WTC11 (cell line): ENCODE measurements around the gene C4orf50.

ENCODE experiments used
- ATF6 ChIP-seq: sonication (generic); formaldehyde crosslinking; IDR thresholded peaks from 2 replicates; pipeline ENCODE4 v1.8.1; 2023; ENCODE audit warnings: mild to moderate bottlenecking, missing genetic modification reagents
- FOXK1 ChIP-seq: sonication (generic); formaldehyde crosslinking; IDR thresholded peaks from 2 replicates; pipeline ENCODE4 v1.8.0; 2022; ENCODE audit warnings: mild to moderate bottlenecking, moderate library complexity, missing genetic modification reagents
- NR2C2 ChIP-seq: sonication (generic); formaldehyde crosslinking; IDR thresholded peaks from 2 replicates; pipeline ENCODE4 v1.8.0; 2022; ENCODE audit warnings: mild to moderate bottlenecking, missing genetic modification reagents
- SMAD3 ChIP-seq: sonication (generic); formaldehyde crosslinking; IDR thresholded peaks from 2 replicates; pipeline ENCODE4 v1.8.0; 2022; ENCODE audit warnings: missing genetic modification reagents, mild to moderate bottlenecking, borderline replicate concordance
- SP1 ChIP-seq: sonication (generic); formaldehyde crosslinking; conservative IDR thresholded peaks from 2 replicates; pipeline ENCODE4 v1.8.1; 2022; ENCODE audit warnings: missing genetic modification reagents
- ZNF263 ChIP-seq: sonication (generic); formaldehyde crosslinking; IDR thresholded peaks from 2 replicates; pipeline ENCODE4 v1.8.1; 2022; ENCODE audit warnings: low read depth, mild to moderate bottlenecking, moderate library complexity, missing genetic modification reagents
- TF ChIP-seq, protein P1 (sequence below): fragments of 200-600 bp; IDR thresholded peaks from 2 replicates; pipeline ENCODE4 v1.8.0; 2022; ENCODE audit warnings: antibody characterized with exemption

DNA sequence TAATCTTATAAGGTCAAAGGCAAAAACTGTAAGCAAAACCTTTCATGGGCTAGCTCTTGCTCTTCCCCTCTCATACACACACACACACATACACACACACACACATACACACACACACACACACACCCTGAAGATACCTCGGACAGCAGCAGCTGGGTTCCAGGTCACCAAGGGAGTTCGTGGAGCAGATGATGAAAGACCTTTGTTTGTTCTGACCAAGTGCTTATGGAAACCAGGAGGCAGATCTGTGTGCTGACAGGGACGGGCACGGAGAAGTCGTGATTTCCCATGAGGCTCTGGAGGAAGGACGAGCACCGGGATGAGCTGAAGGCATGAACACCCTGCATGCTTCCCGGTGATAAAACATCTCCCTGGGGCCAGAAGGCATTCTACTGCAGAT lies 90.0 kb downstream of the C4orf50 start:
- TF ChIP-seq, protein P1, sequence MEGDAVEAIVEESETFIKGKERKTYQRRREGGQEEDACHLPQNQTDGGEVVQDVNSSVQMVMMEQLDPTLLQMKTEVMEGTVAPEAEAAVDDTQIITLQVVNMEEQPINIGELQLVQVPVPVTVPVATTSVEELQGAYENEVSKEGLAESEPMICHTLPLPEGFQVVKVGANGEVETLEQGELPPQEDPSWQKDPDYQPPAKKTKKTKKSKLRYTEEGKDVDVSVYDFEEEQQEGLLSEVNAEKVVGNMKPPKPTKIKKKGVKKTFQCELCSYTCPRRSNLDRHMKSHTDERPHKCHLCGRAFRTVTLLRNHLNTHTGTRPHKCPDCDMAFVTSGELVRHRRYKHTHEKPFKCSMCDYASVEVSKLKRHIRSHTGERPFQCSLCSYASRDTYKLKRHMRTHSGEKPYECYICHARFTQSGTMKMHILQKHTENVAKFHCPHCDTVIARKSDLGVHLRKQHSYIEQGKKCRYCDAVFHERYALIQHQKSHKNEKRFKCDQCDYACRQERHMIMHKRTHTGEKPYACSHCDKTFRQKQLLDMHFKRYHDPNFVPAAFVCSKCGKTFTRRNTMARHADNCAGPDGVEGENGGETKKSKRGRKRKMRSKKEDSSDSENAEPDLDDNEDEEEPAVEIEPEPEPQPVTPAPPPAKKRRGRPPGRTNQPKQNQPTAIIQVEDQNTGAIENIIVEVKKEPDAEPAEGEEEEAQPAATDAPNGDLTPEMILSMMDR: no peak
- TF ChIP-seq ZNF263 (CRISPR knock-in tag): no peak
- TF ChIP-seq NR2C2 (CRISPR knock-in tag): no peak
- TF ChIP-seq SP1: no peak
- no peak for TF ChIP-seq FOXK1
- no peak for TF ChIP-seq SMAD3 (CRISPR knock-in tag)
- TF ChIP-seq ATF6 (CRISPR knock-in tag): no peak
